ENCODE results near the gene FRMPD2. TPM values are rescaled to one million over a fixed set of nuclear protein-coding genes. Genes with fewer than 3 reads are reported as not detected.
A peak's percentile ranks its signal among the peaks of the same experiment; 100 is the strongest.

Gene FRMPD2, protein sequence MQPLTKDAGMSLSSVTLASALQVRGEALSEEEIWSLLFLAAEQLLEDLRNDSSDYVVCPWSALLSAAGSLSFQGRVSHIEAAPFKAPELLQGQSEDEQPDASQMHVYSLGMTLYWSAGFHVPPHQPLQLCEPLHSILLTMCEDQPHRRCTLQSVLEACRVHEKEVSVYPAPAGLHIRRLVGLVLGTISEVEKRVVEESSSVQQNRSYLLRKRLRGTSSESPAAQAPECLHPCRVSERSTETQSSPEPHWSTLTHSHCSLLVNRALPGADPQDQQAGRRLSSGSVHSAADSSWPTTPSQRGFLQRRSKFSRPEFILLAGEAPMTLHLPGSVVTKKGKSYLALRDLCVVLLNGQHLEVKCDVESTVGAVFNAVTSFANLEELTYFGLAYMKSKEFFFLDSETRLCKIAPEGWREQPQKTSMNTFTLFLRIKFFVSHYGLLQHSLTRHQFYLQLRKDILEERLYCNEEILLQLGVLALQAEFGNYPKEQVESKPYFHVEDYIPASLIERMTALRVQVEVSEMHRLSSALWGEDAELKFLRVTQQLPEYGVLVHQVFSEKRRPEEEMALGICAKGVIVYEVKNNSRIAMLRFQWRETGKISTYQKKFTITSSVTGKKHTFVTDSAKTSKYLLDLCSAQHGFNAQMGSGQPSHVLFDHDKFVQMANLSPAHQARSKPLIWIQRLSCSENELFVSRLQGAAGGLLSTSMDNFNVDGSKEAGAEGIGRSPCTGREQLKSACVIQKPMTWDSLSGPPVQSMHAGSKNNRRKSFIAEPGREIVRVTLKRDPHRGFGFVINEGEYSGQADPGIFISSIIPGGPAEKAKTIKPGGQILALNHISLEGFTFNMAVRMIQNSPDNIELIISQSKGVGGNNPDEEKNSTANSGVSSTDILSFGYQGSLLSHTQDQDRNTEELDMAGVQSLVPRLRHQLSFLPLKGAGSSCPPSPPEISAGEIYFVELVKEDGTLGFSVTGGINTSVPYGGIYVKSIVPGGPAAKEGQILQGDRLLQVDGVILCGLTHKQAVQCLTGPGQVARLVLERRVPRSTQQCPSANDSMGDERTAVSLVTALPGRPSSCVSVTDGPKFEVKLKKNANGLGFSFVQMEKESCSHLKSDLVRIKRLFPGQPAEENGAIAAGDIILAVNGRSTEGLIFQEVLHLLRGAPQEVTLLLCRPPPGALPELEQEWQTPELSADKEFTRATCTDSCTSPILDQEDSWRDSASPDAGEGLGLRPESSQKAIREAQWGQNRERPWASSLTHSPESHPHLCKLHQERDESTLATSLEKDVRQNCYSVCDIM (N-terminal part only)
- polyA plus RNA-seq = not detected

DNA sequence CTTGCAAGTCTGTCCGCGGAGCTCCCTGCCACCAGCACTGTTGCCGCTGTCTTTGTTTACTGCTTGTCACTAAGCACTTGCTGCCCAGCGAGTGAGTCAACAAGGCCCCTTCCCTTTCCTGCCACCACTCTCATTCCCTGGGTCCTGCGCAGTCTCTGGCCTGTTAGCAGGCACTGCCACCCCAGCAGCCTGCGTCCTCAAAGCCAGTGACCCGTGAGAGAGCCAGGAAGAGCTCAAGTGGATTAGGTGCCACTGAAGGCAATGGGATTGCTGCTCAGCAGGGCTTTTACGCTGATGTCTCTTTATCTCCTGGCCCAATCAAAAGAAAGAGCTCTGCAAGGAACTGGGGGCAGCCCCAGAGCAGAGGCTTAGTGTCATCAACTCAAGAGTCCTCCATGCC is at the start of gene FRMPD2:
Gene FRMPD2 (minus strand): TSS at position 61 of the 400 bp plus-strand sequence. CDS start 129 bp downstream, outside the sequence.
- 69 to 82% (median 80%) methylated on average over 8 of the region's 8 CpGs for WGBS, 3 donors
- H3K27ac ChIP-seq (ENCODE audit: low read depth, low read length) = no peak within 1 kb of the TSS

- H3K27ac ChIP-seq (ENCODE audit: low read depth, low read length) = no peak overlapping the region
- WGBS, 3 donors = 94 to 97% (median 96%) methylated on average over 3 of the region's 3 CpGs
Observed at GRCh38 chr10:48322017-48322416, 47.5 kb upstream of the FRMPD2 start.

DNA sequence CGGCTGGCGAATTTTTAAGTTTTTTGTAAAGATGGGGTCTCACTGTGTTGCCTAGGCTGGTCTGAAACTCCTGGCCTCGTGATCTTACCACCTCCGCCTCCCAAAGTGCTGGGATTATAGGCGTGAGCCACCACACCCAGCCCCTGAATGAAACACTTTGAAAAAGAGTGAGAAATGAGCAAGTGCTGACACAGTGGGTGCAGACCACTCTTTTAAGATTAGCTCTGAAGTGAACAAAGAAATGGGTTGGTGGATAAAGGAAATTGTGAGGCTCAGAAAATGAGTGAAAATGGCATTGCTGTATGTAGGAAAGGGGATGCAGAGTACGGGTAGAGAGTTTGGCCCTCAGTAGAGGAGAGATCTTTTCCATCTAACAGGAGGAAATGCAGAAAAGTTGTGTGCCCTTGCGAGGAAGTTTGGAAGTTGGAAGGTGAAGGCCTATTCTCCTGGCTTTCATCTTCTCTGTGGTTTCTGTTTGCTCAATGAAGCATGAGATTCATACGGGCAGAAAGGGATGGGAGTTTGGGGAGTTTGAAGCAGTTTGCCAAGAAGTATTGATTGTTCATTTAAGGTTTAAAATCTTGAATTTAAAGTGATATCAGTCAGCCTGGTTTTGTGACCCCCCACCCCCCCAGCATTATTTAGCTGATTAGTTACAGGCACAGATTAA is 43.0 kb upstream of the FRMPD2 start:
- WGBS, 3 donors = 63 to 84% (median 72%) methylated on average over 8 of the region's 8 CpGs
- no peak overlapping the region for H3K27ac ChIP-seq (ENCODE audit: low read depth, low read length)

- WGBS, 3 donors = 80 to 91% (median 91%) methylated on average over 4 of the region's 4 CpGs
- H3K27ac ChIP-seq (ENCODE audit: low read depth, low read length) = no peak overlapping the region
Observed at GRCh38 chr10:48316236-48316635, 41.7 kb upstream of the FRMPD2 start.

DNA sequence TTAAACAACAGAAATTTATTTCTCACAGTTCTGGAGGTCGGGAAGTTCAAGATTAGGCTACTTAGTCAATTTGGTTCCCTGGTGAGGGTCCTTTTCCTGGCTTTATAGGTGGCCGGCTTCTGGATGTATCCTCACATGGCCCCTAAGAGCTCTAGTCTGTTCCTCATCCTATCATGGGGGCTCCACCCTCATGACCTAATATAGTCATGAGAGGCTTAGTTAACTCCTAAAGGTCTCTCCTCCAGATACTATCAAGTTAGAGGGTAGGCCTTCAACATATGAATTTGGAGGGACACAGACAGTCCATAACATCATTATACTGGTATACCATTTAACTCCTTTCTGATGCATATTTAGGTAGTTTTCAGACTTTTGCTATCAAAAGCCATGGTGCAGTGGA is 39.6 kb upstream of the FRMPD2 start:
- 88 to 99% (median 91%) methylated on average over 2 of the region's 2 CpGs for WGBS, 3 donors
- no peak overlapping the region for H3K27ac ChIP-seq (ENCODE audit: low read depth, low read length)

DNA sequence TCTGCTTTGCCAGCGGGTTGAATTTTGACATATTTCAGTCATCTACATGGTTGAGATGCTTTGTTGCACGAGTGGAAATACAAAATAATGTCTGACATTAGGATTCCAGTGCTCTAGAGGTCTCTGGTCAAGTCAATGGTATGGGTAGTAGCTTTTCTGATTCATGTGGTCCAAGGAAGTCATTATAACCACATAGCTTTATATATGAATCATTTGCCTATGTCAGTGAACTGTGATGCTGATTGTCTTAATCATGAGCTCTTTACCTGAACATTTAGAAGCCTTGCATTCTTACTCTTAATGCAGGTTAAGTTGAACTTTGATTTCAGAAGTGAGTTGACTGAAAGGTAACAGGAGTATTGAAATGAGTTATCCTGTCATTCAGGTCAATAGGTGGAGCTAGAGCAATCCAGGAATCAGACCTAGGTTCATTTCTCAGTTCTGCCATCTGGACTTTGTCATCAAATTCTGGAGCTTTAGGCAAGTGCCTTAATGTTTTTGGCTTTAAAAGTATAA is 35.3 kb upstream of the FRMPD2 start:
- WGBS, 3 donors = 50 to 82% (median 80%) methylated on average over 2 of the region's 2 CpGs

DNA sequence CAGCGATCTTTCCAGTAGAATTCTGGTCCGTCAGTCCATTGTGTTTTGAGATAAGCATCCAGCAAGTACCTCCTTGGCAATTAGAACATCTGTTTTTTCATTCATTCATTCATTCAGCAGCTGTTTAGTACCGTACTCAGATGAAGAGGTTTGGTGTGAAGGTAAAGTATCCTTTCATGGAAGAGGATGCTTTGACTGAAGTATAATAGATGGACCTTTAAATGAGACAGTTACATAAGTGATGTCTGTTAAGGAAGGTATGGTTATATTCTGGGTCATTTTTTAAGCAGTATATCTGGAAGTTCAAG is 33.2 kb upstream of the FRMPD2 start:
- no peak overlapping the region for H3K27ac ChIP-seq (ENCODE audit: low read depth, low read length)
- WGBS, 3 donors = 10 to 16% (median 14%) methylated on average over 3 of the region's 3 CpGs

More for the DNA sequence above, 35.3 kb upstream of the FRMPD2 start:
- H3K27ac ChIP-seq (ENCODE audit: low read depth, low read length) = no peak overlapping the region

- WGBS, 3 donors = 1% methylated on average over 39 to 70 of the region's 70 CpGs
- peak overlapping the region; percentile 62 for H3K27ac ChIP-seq (ENCODE audit: low read depth, low read length)
Observed at GRCh38 chr10:48306870-48307710, 32.6 kb upstream of the FRMPD2 start.

DNA sequence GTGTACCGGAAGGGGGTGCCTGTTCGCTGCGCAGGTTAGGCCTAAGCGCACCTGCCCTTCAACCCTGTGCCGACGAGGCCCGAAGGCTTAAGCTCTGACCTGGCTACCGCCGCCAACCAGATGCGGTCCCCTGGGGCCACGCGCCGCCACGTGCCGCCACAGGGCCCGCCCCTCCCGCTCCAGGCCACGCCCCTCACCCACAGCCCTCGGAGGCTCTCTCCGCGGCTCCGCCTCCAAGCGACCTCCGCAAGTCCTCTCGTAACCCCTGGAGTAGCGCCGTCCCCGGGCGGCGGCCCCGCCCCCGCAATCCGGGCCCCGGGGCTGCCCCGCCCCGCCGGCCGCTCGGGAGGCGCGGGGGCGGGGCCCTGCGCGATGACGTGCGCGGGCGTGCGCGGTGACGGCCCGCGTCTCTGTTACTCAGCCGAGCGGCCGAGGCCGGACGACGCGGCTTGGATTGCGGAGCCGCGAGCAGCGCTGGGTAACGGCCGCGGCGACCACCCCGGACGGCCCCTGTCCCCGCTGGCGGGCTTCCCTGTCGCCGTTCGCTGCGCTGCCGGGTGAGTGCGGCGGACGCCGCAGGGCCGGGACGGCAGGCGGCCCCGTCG is 31.9 kb upstream of the FRMPD2 start, which contains the start of gene MAPK8:
Gene MAPK8 (plus strand): TSS at position 413 of the 605 bp plus-strand sequence. CDS start 94,984 bp downstream, outside the sequence.
- peak within 1 kb of the TSS; percentile 62 for H3K27ac ChIP-seq (ENCODE audit: low read depth, low read length)
- 1 to 2% (median 1%) methylated on average over 44 to 86 of the region's 86 CpGs for WGBS, 3 donors

GRCh38 chr10:48305905-48306264 is 31.4 kb upstream of the FRMPD2 start:
- H3K27ac ChIP-seq (ENCODE audit: low read depth, low read length) = no peak overlapping the region
- WGBS, 3 donors = 52 to 63% (median 56%) methylated on average over 9 of the region's 9 CpGs

- H3K27ac ChIP-seq (ENCODE audit: low read depth, low read length) = no peak overlapping the region
- 84 to 92% (median 87%) methylated on average over 8 of the region's 8 CpGs for WGBS, 3 donors
Observed at GRCh38 chr10:48302515-48303476, 28.3 kb upstream of the FRMPD2 start.

DNA sequence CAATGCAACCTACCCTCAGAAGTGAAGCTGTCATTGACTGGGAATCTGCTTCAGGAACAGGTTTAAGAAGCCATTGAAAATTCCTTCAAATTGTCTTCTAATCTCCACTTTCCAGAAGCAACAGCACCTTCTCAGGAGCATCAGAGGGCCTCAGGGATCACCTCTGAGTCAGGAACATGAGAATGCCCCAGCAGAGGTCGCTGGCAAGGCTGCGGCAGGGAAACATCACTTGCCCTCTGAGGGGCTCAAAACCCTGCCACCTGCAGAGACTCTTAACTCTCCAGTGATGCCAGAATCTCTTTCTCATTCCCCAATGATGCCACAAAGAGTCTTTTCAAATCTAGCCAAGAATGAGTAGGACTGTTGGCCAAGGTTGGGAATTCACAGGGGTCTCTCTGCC is 26.1 kb upstream of the FRMPD2 start:
- WGBS, 3 donors = 79 to 90% (median 88%) methylated on average over 2 of the region's 2 CpGs

DNA sequence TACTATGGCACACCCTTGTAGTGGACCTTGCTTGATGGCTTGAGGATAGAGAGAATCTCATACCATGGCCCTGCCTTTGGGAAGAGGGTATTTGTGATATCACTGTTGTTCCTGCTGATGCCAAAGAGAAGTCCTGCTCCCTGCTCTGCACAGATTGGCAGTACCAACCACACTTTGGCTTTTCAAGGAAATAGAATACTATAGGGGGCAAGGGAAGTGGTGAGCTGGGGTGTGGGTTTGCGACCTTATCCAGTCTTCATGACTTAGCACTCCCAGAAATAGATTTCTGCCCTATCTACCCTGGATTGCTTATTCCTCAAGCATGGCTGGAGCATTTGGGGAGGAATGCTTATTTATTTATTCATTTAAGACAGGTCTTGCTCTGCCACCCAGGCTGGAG is 25.2 kb upstream of the FRMPD2 start:
- WGBS, 3 donors = 0 to 57% (median 28%) methylated on average over 1 of the region's 1 CpG
- H3K27ac ChIP-seq (ENCODE audit: low read depth, low read length) = no peak overlapping the region

More for the DNA sequence above, 26.1 kb upstream of the FRMPD2 start:
- H3K27ac ChIP-seq (ENCODE audit: low read depth, low read length) = no peak overlapping the region

GRCh38 chr10:48299066-48299465 is 24.6 kb upstream of the FRMPD2 start:
- WGBS, 3 donors = 78 to 88% (median 85%) methylated on average over 7 of the region's 7 CpGs
- no peak overlapping the region for H3K27ac ChIP-seq (ENCODE audit: low read depth, low read length)

GRCh38 chr10:48296576-48297098 is 22.1 kb upstream of the FRMPD2 start:
- no peak overlapping the region for H3K27ac ChIP-seq (ENCODE audit: low read depth, low read length)
- WGBS, 3 donors = 73 to 83% (median 80%) methylated on average over 4 of the region's 4 CpGs

All from adipose tissue (tissue), 3 donors.